LNCAP (cell line): ENCODE results near the gene RTL1.

Experiments used
- CTCF ChIP-seq: fragments of 450-650 bp; IDR thresholded peaks from 2 replicates; pipeline ENCODE4 v1.5.1; 2017; ENCODE audit warnings: mild to moderate bottlenecking

RTL1 gene

DNA sequence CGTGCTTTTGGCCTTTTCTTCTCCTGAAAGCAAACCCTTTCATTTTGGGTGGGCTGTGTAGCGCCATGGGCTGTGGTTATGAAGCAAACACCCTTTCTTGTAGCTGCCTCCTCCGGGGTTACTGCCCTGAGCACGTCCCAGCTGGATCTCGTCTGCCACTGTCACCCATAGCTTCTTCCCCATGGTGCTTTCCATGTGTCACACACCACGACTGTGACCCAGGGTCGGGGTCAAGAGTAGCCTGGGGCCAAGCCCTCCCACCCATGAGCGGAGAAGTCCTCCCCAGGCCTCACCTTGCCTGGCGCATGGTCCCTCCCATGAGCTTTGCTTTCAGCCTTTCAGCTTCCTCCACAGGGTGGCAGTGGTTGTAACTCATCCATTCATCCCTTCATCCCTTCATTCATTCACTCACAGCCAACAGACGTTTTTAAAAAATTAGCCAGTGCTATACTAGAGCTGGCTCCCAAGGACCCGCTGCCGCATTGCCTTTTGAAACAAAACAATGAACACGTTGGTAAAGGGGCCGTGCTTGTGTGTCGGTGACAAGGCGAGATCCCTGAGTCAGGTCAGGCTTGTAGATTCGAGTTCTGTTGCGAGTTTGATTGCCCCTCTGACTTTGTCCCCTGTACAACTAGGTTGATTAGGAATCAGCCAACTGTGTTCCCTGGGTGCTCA lies 48.1 kb downstream of the RTL1 start:
- TF ChIP-seq CTCF: no peak

DNA sequence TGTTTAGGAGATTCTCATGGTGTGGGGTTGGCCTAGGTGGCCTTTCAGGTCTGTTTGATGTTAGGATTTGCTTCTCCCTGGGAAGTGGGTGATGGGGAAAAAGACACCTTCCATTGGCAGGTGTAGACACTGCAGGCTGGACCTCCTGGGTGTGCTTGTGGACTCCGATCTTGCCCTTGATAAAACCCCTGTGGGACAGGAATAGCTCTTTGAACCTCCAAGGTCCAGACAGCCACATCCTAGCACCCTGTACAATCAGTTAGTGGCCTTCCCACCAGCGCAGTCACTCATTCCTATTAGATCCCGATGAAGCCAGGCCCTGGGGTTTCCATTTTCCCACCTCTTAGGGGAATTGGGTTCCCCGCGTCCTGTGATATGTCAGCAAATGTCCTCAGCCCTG lies 49.1 kb downstream of the RTL1 start:
- no peak for TF ChIP-seq CTCF

- no peak for TF ChIP-seq CTCF
Measured at GRCh38 chr14:100851946-100852620, 51.4 kb downstream of the RTL1 start.

DNA sequence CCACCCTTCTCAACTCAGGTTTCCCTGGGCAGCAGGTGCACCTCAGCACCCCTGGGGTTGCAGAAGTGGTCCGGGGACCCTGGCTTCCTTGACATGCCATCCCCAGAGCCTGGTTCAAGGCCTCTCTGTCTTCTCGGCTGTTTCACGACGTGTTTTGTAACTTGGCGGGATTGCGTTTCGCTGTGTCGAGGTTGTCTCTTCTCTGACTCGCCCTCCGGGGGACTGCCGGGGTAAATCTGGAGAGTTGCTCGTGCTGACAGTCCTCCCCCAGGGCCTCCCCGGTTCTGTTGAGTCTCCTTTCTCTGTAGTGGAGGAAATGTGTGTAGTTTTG lies 52.0 kb downstream of the RTL1 start:
- TF ChIP-seq CTCF: no peak

- TF ChIP-seq CTCF: peak; percentile 96
Measured at GRCh38 chr14:100850841-100851585, 52.5 kb downstream of the RTL1 start.

- TF ChIP-seq CTCF: no peak
Measured at GRCh38 chr14:100849115-100849781, 54.3 kb downstream of the RTL1 start.

GRCh38 chr14:100846309-100846859 lies 57.1 kb downstream of the RTL1 start:
- no peak for TF ChIP-seq CTCF
